ENCODE results near the gene UBE2S. TPM values are rescaled to one million over a fixed set of nuclear protein-coding genes. Genes with fewer than 3 reads are reported as not detected.

UBE2S gene
- polyA plus RNA-seq, 1 experiment: 28.9 TPM

DNA sequence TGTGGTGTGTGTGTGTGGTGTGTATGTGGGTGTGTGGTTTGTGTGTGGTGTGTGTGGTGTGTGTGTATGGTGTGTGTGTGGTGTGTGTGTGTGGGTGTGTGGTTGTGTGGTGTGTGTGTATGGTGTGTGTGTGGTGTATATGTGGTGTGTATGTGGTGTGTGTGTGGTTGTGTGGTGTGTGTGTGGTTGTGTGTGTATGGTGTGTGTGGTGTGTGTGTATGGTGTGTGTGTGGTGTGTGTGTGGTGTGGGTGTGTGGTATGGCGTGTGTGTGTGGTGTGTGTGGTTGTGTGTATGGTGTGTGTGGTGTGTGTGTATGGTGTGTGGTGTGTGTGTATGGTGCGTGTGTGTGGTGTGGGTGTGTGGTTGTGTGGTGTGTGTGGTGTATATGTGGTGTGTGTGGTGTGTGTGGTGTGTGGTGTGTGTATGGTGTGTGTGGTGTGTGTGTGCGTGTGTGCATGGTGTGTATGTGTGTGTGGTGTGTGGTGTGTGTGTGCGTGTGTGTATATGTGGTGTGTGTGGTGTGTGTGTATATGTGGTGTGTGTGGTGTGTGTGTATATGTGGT is 26.9 kb upstream of the UBE2S start:
- DNase-seq (ENCODE audit: low read depth, low spot score): no peak
- Histone ChIP-seq H3K27me3 (ENCODE audit: control insufficient read depth, insufficient read depth, low read length) (peaks cover 13% of the 10 kb centered on the region), H3K4me3 (ENCODE audit: low read depth, low read length) (no peak overlapping the region), H3K27ac (ENCODE audit: low read depth, low read length) (no peak overlapping the region), H3K9me3 (ENCODE audit: control insufficient read depth, insufficient read depth, low read length) (peaks cover 16% of the 10 kb centered on the region; the same call in 1 of the 2 replicates)
- TF ChIP-seq, protein P1, sequence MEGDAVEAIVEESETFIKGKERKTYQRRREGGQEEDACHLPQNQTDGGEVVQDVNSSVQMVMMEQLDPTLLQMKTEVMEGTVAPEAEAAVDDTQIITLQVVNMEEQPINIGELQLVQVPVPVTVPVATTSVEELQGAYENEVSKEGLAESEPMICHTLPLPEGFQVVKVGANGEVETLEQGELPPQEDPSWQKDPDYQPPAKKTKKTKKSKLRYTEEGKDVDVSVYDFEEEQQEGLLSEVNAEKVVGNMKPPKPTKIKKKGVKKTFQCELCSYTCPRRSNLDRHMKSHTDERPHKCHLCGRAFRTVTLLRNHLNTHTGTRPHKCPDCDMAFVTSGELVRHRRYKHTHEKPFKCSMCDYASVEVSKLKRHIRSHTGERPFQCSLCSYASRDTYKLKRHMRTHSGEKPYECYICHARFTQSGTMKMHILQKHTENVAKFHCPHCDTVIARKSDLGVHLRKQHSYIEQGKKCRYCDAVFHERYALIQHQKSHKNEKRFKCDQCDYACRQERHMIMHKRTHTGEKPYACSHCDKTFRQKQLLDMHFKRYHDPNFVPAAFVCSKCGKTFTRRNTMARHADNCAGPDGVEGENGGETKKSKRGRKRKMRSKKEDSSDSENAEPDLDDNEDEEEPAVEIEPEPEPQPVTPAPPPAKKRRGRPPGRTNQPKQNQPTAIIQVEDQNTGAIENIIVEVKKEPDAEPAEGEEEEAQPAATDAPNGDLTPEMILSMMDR (IDR thresholded peaks at IDR 0.05; ENCODE audit: low read depth, low read length): no peak
- POLR2A ChIA-PET: no interaction called here
- CTCF ChIA-PET: no interaction called here

DNA sequence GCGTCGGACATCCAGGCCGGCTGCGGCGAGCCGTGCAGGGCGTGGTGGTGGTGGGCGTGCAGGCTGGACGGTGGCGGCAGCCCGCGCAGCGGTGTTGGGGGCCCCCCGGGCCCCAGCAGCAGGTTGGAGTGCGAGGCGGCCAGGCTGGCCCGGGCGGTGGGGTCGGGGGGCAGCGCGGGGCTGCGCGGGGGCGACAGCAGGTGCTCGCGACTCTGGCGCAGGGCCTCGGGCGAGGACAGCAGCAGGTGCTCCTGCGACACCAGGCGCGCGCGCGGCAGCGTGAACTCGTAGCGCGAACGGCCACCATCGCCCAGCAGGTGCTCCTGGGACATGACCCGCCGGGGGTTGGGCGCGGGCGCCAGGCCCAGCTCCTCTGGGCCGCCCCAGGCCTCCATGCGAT is 25.7 kb upstream of the UBE2S start:
- TF ChIP-seq, protein P1 (IDR thresholded peaks at IDR 0.05; ENCODE audit: low read depth, low read length): no peak
- ChIA-PET CTCF (no interaction called here), POLR2A (no interaction called here)
- peaks cover 16% of the 10 kb centered on the region; the same call in 1 of the 2 replicates for H3K9me3 ChIP-seq (ENCODE audit: control insufficient read depth, insufficient read depth, low read length)
- H3K27me3 ChIP-seq (ENCODE audit: control insufficient read depth, insufficient read depth, low read length): peaks cover 7% of the 10 kb centered on the region
- H3K4me3 ChIP-seq (ENCODE audit: low read depth, low read length): no peak overlapping the region
- no peak for DNase-seq (ENCODE audit: low read depth, low spot score)
- no peak overlapping the region for H3K27ac ChIP-seq (ENCODE audit: low read depth, low read length)

GRCh38 chr19:55432241-55432959 is 24.8 kb upstream of the UBE2S start:
- ChIA-PET CTCF (no interaction called here), POLR2A (no interaction called here)
- Histone ChIP-seq H3K27ac (ENCODE audit: low read depth, low read length) (no peak overlapping the region), H3K9me3 (ENCODE audit: control insufficient read depth, insufficient read depth, low read length) (peaks cover 16% of the 10 kb centered on the region; the same call in 1 of the 2 replicates), H3K27me3 (ENCODE audit: control insufficient read depth, insufficient read depth, low read length) (peaks cover 7% of the 10 kb centered on the region), H3K4me3 (ENCODE audit: low read depth, low read length) (no peak overlapping the region)
- TF ChIP-seq, protein P1 (IDR thresholded peaks at IDR 0.05; ENCODE audit: low read depth, low read length): no peak
- no peak for DNase-seq (ENCODE audit: low read depth, low spot score)

DNA sequence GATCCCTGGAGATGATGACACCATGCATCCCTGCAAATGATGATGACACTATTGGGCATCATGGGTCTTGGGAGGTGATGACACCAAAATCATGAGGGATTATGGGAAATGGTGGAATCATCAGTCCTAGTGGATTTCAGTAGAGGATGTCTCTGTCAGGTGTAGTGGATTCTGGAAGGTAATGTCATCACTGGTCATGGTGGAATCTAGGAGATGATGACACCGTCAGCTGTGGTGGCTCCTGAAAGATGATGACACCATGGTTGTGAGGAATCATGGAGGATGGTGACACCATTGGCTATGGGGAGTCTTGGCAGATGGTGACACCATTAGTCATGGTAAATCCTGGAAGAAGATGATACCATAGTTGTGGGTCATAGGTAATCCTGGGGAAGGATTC is 23.6 kb upstream of the UBE2S start:
- Histone ChIP-seq H3K27me3 (ENCODE audit: control insufficient read depth, insufficient read depth, low read length) (peaks cover 9% of the 10 kb centered on the region), H3K27ac (ENCODE audit: low read depth, low read length) (no peak overlapping the region), H3K4me3 (ENCODE audit: low read depth, low read length) (no peak overlapping the region), H3K9me3 (ENCODE audit: control insufficient read depth, insufficient read depth, low read length) (peaks cover 16% of the 10 kb centered on the region; the same call in 1 of the 2 replicates)
- ChIA-PET CTCF (no interaction called here), POLR2A (interaction anchor here (0.5 kb wide), 1 partner anchor 303 kb away, joined by 3 read pairs; no protein-coding TSS in a partner anchor)
- TF ChIP-seq, protein P1 (IDR thresholded peaks at IDR 0.05; ENCODE audit: low read depth, low read length): no peak
- no peak for DNase-seq (ENCODE audit: low read depth, low spot score)

GRCh38 chr19:55426042-55426441 is 18.5 kb upstream of the UBE2S start:
- CTCF ChIA-PET: no interaction called here
- peaks cover 16% of the 10 kb centered on the region for H3K27me3 ChIP-seq (ENCODE audit: control insufficient read depth, insufficient read depth, low read length)
- no peak overlapping the region for H3K4me3 ChIP-seq (ENCODE audit: low read depth, low read length)
- POLR2A ChIA-PET: no interaction called here
- H3K27ac ChIP-seq (ENCODE audit: low read depth, low read length): no peak overlapping the region
- no peaks in the 10 kb centered on the region; the same call in 1 of the 2 replicates for H3K9me3 ChIP-seq (ENCODE audit: control insufficient read depth, insufficient read depth, low read length)
- no peak for DNase-seq (ENCODE audit: low read depth, low spot score)
- TF ChIP-seq, protein P1 (IDR thresholded peaks at IDR 0.05; ENCODE audit: low read depth, low read length): no peak
